Measurements from ENCODE around the gene ELMO1.

- TF ChIP-seq, protein P1, sequence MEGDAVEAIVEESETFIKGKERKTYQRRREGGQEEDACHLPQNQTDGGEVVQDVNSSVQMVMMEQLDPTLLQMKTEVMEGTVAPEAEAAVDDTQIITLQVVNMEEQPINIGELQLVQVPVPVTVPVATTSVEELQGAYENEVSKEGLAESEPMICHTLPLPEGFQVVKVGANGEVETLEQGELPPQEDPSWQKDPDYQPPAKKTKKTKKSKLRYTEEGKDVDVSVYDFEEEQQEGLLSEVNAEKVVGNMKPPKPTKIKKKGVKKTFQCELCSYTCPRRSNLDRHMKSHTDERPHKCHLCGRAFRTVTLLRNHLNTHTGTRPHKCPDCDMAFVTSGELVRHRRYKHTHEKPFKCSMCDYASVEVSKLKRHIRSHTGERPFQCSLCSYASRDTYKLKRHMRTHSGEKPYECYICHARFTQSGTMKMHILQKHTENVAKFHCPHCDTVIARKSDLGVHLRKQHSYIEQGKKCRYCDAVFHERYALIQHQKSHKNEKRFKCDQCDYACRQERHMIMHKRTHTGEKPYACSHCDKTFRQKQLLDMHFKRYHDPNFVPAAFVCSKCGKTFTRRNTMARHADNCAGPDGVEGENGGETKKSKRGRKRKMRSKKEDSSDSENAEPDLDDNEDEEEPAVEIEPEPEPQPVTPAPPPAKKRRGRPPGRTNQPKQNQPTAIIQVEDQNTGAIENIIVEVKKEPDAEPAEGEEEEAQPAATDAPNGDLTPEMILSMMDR (IDR thresholded peaks at IDR 0.05 in 2 of 3, conservative IDR thresholded peaks at IDR 0.05 in 1 of 3; ENCODE audit: borderline replicate concordance in 1 of 3, insufficient read depth in 1 of 3, low read depth in 2 of 3, low read length in 2 of 3), result no peak
- TF ChIP-seq ZBTB33 (IDR thresholded peaks at IDR 0.05; ENCODE audit: extremely low read depth, insufficient replicate concordance, low read length) (no peak), POLR2AphosphoS5 (IDR thresholded peaks at IDR 0.05; ENCODE audit: low read depth, low read length) (no peak)
Observed at GRCh38 chr7:37336259-37336658, 112.4 kb downstream of the ELMO1 start.
